ENCODE data around the gene SKA2.

DNA sequence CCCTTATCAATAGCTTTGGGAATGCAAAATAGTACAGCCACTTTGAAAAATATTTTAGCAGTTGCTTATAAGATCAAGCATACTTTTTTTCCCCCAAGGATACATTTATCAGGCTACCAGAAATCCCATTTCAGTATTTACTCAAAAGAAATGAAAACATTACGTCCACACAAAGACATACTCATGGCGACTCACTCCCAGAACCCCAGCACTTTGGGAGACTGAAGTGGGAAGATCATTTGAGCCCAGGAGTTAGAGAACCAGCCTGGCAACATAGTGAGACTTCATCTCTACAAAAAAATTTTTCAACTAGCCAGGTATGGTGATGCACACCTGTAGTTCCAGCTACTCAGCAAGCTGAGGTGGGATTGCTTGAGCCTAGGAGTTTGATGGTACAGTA lies 5.9 kb downstream of the SKA2 start:
- no peak for TF ChIP-seq POLR2A (IDR thresholded peaks at IDR 0.05)
- TF ChIP-seq, protein P1, sequence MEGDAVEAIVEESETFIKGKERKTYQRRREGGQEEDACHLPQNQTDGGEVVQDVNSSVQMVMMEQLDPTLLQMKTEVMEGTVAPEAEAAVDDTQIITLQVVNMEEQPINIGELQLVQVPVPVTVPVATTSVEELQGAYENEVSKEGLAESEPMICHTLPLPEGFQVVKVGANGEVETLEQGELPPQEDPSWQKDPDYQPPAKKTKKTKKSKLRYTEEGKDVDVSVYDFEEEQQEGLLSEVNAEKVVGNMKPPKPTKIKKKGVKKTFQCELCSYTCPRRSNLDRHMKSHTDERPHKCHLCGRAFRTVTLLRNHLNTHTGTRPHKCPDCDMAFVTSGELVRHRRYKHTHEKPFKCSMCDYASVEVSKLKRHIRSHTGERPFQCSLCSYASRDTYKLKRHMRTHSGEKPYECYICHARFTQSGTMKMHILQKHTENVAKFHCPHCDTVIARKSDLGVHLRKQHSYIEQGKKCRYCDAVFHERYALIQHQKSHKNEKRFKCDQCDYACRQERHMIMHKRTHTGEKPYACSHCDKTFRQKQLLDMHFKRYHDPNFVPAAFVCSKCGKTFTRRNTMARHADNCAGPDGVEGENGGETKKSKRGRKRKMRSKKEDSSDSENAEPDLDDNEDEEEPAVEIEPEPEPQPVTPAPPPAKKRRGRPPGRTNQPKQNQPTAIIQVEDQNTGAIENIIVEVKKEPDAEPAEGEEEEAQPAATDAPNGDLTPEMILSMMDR (IDR thresholded peaks at IDR 0.05): no peak

Data from adrenal gland (tissue), 5 donors.